GM23338 (cell line): ENCODE data around the gene TAPBP. TPM values are rescaled to one million over a fixed set of nuclear protein-coding genes. Genes with fewer than 3 reads are reported as not detected.

ENCODE experiments used
- ATAC-seq: fragments of 200-7000 bp; cut with Tn5 transposase; 3 replicates; pipeline ENCODE4 v1.9.1; 2020
- DNase-seq: peaks from one replicate; pipeline ENCODE4 v3.0.0-alpha.2; 2015; ENCODE audit warnings: low spot score
- H2AFZ ChIP-seq: fragments of 200-600 bp; sonication (generic); 2 replicates; pipeline ENCODE4 v1.8.0; 2016; ENCODE audit warnings: antibody characterized with exemption, mild to moderate bottlenecking, moderate library complexity
- H3F3A ChIP-seq: fragments of 200-600 bp; sonication (generic); replicated peaks from 2 replicates; pipeline ENCODE4 v1.8.0; 2017; ENCODE audit warnings: antibody characterized with exemption, mixed run types, low read depth
- H3K27ac ChIP-seq: fragments of 200-600 bp; sonication (generic); 2 replicates; pipeline ENCODE4 v1.6.1; 2016; ENCODE audit warnings: low read depth
- H3K27me3 ChIP-seq: fragments of 200-600 bp; sonication (generic); 2 replicates; pipeline ENCODE4 v1.8.0; 2016; ENCODE audit warnings: mild to moderate bottlenecking, mixed run types, moderate library complexity; ENCODE audit not compliant: insufficient read depth
- H3K36me3 ChIP-seq: fragments of 200-600 bp; sonication (generic); 2 replicates; pipeline ENCODE4 v1.8.0; 2016; ENCODE audit warnings: mild to moderate bottlenecking; ENCODE audit not compliant: insufficient read depth
- H3K4me1 ChIP-seq: fragments of 200-600 bp; sonication (generic); 2 replicates; pipeline ENCODE4 v1.8.0; 2016; ENCODE audit warnings: mild to moderate bottlenecking, moderate library complexity; ENCODE audit not compliant: insufficient read depth
- H3K4me2 ChIP-seq: fragments of 200-600 bp; sonication (generic); 2 replicates; pipeline ENCODE4 v1.7.1; 2017; ENCODE audit warnings: mixed run types
- H3K4me3 ChIP-seq: fragments of 200-600 bp; sonication (generic); 2 replicates; pipeline ENCODE4 v1.6.1; 2016; ENCODE audit warnings: mixed run types
- H3K79me2 ChIP-seq: fragments of 200-600 bp; sonication (generic); replicated peaks from 2 replicates; pipeline ENCODE4 v1.8.0; 2017; ENCODE audit warnings: mild to moderate bottlenecking; ENCODE audit not compliant: insufficient read depth
- H3K9me2 ChIP-seq: fragments of 200-600 bp; sonication (generic); 2 replicates; pipeline ENCODE4 v1.8.0; 2017; ENCODE audit not compliant: insufficient read depth
- H4K20me1 ChIP-seq: fragments of 200-600 bp; sonication (generic); replicated peaks from 2 replicates; pipeline ENCODE4 v1.8.0; 2017; ENCODE audit warnings: mild to moderate bottlenecking; ENCODE audit not compliant: insufficient read depth
- H3K27ac Mint-ChIP-seq: 2 replicates; pipeline ENCODE4 v1.8.0; 2020; ENCODE audit warnings: inconsistent platforms, mild to moderate bottlenecking, moderate library complexity, mixed read lengths
- H3K27me3 Mint-ChIP-seq: 3 replicates; pipeline ENCODE4 v1.8.0; 2022; ENCODE audit warnings: low read depth, mild to moderate bottlenecking, moderate library complexity, mixed read lengths, inconsistent platforms; ENCODE audit not compliant: insufficient read depth, poor library complexity
- H3K36me3 Mint-ChIP-seq: 3 replicates; pipeline ENCODE4 v1.8.0; 2021; ENCODE audit warnings: low read depth, mild to moderate bottlenecking, inconsistent platforms, moderate library complexity, mixed read lengths
- H3K4me1 Mint-ChIP-seq: 3 replicates; pipeline ENCODE4 v1.8.0; 2020; ENCODE audit warnings: mild to moderate bottlenecking, inconsistent platforms, mixed read lengths
- H3K4me3 Mint-ChIP-seq: 3 replicates; pipeline ENCODE4 v1.8.0; 2021; ENCODE audit warnings: moderate library complexity, mild to moderate bottlenecking, inconsistent platforms, mixed read lengths
- H3K9me3 Mint-ChIP-seq: 3 replicates; pipeline ENCODE4 v1.8.0; 2020; ENCODE audit warnings: moderate library complexity, mild to moderate bottlenecking, inconsistent platforms, mixed read lengths
- JUNB ChIP-seq: IDR thresholded peaks from one replicate; pipeline ENCODE4 v1.6.1; 2016; ENCODE audit warnings: antibody characterized with exemption; ENCODE audit not compliant: unreplicated experiment
- STAT1 ChIP-seq: IDR thresholded peaks from one replicate; pipeline ENCODE4 v1.6.1; 2016; ENCODE audit warnings: antibody characterized with exemption; ENCODE audit not compliant: unreplicated experiment
- ZNF114 ChIP-seq: fragments of 250-450 bp; sonication (Bioruptor Pico); IDR thresholded peaks from 2 replicates; pipeline ENCODE4 v1.5.0; 2020; ENCODE audit warnings: mild to moderate bottlenecking, moderate library complexity
- ZNF331 ChIP-seq: fragments of 250-450 bp; sonication (Bioruptor Pico); IDR thresholded peaks from 2 replicates; pipeline ENCODE4 v1.5.0; 2020; ENCODE audit warnings: low read depth, mild to moderate bottlenecking, moderate library complexity
- polyA plus RNA-seq: library from polyadenylated mRNA; unstranded; fragments of >200 nt; fragmentation: Nextera tagmentation; extraction: Ambion mirVana; gene quantifications from 2 replicates; pipeline ENCODE4 v1.2.1, GENCODE V29; 2016
- total RNA-seq: library from RNA; depleted of rRNA; stranded (reverse); fragments of >200 nt; shearing (Covaris generic); gene quantifications from 2 replicates; pipeline ENCODE4 v1.2.3, GENCODE V29; 2014
- TF ChIP-seq, protein P1 (sequence below): fragments of 250-450 bp; sonication (Bioruptor Pico); IDR thresholded peaks from 2 replicates; pipeline ENCODE4 v1.5.0; 2020; ENCODE audit warnings: mild to moderate bottlenecking, moderate library complexity

Gene TAPBP
- total and polyA plus RNA-seq, 2 experiments from 2014 or later, result 19.9 to 37.5 TPM

DNA sequence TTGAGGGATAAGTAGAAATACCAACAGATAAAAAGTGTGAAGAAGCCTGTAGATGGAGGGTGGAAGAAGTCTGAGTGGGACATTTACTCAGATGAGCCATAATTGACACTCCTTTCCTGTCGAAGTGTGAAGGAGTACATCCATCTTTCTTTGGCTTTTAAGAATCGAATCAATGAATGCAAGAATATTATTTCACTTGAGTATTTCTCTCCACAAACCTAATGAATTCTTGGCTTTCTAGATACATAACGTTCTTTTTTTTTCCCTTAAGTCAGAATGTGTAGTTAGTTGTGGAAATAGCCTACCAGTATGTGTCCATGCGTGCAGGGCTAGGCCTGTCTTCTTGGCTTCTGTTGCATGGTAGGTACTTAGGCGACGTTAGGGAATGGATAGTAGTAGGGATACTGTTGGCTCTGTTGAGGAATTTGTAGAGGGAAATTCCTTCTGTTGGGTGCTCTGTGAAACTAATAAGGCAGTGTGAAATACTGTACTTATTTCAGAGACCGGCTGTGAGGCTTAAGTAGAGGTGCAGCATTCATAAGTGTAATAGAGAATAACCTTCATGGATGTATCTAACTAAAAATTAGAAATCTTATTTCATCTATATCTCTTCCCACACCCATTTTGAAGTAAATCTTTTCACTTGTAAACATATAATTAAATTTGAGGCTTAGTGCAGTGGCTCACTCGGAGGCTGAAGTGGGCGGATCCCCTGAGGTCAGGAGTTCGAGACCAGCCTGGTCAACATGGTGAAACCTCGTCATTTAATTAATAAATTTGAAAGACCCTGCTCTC is 40.6 kb downstream of the TAPBP start (continued):
- TF ChIP-seq, protein P1, sequence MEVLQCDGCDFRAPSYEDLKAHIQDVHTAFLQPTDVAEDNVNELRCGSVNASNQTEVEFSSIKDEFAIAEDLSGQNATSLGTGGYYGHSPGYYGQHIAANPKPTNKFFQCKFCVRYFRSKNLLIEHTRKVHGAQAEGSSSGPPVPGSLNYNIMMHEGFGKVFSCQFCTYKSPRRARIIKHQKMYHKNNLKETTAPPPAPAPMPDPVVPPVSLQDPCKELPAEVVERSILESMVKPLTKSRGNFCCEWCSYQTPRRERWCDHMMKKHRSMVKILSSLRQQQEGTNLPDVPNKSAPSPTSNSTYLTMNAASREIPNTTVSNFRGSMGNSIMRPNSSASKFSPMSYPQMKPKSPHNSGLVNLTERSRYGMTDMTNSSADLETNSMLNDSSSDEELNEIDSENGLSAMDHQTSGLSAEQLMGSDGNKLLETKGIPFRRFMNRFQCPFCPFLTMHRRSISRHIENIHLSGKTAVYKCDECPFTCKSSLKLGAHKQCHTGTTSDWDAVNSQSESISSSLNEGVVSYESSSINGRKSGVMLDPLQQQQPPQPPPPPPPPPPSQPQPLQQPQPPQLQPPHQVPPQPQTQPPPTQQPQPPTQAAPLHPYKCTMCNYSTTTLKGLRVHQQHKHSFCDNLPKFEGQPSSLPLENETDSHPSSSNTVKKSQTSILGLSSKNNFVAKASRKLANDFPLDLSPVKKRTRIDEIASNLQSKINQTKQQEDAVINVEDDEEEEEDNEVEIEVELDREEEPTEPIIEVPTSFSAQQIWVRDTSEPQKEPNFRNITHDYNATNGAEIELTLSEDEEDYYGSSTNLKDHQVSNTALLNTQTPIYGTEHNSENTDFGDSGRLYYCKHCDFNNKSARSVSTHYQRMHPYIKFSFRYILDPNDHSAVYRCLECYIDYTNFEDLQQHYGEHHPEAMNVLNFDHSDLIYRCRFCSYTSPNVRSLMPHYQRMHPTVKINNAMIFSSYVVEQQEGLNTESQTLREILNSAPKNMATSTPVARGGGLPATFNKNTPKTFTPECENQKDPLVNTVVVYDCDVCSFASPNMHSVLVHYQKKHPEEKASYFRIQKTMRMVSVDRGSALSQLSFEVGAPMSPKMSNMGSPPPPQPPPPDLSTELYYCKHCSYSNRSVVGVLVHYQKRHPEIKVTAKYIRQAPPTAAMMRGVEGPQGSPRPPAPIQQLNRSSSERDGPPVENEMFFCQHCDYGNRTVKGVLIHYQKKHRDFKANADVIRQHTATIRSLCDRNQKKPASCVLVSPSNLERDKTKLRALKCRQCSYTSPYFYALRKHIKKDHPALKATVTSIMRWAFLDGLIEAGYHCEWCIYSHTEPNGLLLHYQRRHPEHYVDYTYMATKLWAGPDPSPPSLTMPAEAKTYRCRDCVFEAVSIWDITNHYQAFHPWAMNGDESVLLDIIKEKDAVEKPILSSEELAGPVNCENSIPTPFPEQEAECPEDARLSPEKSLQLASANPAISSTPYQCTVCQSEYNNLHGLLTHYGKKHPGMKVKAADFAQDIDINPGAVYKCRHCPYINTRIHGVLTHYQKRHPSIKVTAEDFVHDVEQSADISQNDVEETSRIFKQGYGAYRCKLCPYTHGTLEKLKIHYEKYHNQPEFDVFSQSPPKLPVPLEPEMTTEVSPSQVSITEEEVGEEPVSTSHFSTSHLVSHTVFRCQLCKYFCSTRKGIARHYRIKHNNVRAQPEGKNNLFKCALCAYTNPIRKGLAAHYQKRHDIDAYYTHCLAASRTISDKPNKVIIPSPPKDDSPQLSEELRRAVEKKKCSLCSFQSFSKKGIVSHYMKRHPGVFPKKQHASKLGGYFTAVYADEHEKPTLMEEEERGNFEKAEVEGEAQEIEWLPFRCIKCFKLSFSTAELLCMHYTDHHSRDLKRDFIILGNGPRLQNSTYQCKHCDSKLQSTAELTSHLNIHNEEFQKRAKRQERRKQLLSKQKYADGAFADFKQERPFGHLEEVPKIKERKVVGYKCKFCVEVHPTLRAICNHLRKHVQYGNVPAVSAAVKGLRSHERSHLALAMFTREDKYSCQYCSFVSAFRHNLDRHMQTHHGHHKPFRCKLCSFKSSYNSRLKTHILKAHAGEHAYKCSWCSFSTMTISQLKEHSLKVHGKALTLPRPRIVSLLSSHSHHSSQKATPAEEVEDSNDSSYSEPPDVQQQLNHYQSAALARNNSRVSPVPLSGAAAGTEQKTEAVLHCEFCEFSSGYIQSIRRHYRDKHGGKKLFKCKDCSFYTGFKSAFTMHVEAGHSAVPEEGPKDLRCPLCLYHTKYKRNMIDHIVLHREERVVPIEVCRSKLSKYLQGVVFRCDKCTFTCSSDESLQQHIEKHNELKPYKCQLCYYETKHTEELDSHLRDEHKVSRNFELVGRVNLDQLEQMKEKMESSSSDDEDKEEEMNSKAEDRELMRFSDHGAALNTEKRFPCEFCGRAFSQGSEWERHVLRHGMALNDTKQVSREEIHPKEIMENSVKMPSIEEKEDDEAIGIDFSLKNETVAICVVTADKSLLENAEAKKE (CRISPR knock-in tag), result no peak
- TF ChIP-seq ZNF114 (CRISPR knock-in tag), result no peak
- TF ChIP-seq STAT1, result no peak

DNA sequence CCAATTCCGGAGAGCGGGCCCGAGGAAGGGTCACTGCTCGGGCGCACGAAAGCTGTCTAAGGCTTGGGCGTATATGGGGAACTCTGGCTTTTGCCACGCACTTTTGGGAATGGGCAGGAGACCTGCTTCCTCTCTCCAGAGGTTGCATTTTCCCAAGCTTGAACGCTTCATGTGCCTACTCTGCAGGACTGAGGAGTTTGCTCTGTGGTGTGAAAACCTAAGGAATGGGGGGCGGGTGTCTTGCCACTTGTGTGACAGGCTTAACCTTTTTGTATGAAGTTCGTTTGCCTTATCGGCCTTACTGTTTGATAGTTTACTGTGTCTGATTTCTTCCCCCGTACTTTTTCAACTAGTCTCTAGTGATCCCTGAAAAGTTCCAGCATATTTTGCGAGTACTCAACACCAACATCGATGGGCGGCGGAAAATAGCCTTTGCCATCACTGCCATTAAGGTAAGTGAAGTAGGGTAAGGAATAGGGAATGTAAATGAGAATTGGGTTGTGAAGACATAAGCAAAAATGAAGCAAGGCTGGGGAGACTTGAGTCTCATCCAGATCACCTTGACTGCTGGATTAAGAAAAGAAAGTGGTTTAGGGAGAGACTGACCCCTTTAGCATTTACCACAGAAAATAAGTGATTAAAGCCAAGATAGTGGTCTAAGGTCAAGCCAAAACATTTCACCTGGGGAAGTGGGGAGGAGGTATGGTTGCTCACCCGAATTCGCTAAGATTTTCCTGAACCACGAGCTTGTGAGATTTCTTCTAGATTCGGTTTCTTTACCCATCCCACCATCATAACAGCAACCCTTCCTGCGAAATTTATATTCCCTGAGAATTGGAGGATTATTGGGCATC is 41.4 kb downstream of the TAPBP start:
- peaks cover 68% of the 10 kb centered on the region for H3K36me3 Mint-ChIP-seq
- peaks cover 54% of the 10 kb centered on the region for H3K36me3 ChIP-seq
- no peaks in the 10 kb centered on the region for H3K9me2 ChIP-seq
- no peak overlapping the region for H2AFZ ChIP-seq
- ATAC-seq (peak; percentile 7), DNase-seq (no peak)
- peak overlapping the region; percentile 97 for H3K4me3 Mint-ChIP-seq
- H3F3A ChIP-seq, result peaks cover 55% of the 10 kb centered on the region
- H3K79me2 ChIP-seq, result peaks cover 53% of the 10 kb centered on the region
- peaks cover 36% of the 10 kb centered on the region for H3K4me1 Mint-ChIP-seq
- peak overlapping the region; percentile 99 for H3K4me3 ChIP-seq
- H4K20me1 ChIP-seq, result peaks cover 36% of the 10 kb centered on the region
- peak overlapping the region; percentile 100 for H3K4me2 ChIP-seq
- peak overlapping the region; percentile 100 for H3K27ac Mint-ChIP-seq
- peaks cover 29% of the 10 kb centered on the region for H3K27me3 Mint-ChIP-seq
- peak overlapping the region; percentile 96 for H3K27ac ChIP-seq
- H3K9me3 Mint-ChIP-seq, result peaks cover 6% of the 10 kb centered on the region; the same call in 1 of the 3 replicates
- no peaks in the 10 kb centered on the region for H3K27me3 ChIP-seq
- H3K4me1 ChIP-seq, result peaks cover 41% of the 10 kb centered on the region
- TF ChIP-seq JUNB (no peak), ZNF114 (CRISPR knock-in tag) (no peak), ZNF331 (CRISPR knock-in tag) (no peak)
- TF ChIP-seq, protein P1 (CRISPR knock-in tag), result no peak
